HG02642 (cell line): ENCODE measurements around the gene BCL11B.

Experiments used
- ATAC-seq: cut with Tn5 transposase; IDR thresholded peaks from one replicate; pipeline ENCODE4 v1.9.1; 2021; ENCODE audit warnings: mild to moderate bottlenecking; ENCODE audit not compliant: unreplicated experiment, poor library complexity

Gene BCL11B

GRCh38 chr14:99174770-99175319 is 97.2 kb downstream of the BCL11B start:
- no peak for ATAC-seq

GRCh38 chr14:99174081-99174769 is 97.8 kb downstream of the BCL11B start:
- no peak for ATAC-seq

DNA sequence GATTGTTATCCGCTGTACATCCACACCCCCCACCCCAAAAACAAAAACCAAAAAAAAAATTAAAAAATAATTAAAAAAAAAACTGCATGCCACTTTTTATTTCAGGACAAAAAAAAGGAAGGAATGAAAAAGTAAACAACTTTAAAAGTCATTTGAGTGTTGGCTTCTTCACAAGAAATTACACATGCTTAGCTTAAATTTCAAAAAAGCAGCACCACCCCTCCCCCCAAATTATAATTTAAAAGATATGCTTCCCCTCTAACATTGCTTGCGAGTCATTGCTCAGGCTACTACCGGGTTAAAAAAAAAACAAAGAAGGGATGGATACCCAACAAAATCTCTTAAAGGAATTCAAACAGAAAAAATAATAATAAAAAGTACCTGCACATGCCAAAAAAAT is 98.5 kb downstream of the BCL11B start:
- ATAC-seq, result no peak

DNA sequence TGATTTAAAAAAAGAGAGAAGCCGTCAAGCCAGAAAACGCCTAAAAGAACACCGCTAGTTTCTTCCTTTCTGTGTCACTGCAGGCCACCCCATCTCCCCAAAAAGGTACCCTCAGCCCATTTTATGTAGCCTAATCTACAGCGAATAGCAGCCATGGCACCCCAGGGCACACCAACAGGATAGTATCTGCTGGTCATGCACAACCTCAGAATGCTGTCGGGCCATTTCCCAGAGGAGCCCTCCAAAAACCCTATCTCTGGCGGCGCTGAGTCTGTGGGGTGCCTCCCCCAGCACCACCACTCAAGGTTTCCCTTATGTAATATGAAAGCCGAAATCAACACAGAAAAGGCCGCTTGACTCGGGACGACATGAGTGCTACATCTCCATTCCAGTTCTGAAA is 98.9 kb downstream of the BCL11B start:
- no peak for ATAC-seq

GRCh38 chr14:99171396-99171795 is 100.6 kb downstream of the BCL11B start:
- ATAC-seq, result no peak

- no peak for ATAC-seq
Measured at GRCh38 chr14:99169776-99170356, 102.1 kb downstream of the BCL11B start.

- ATAC-seq, result no peak
Measured at GRCh38 chr14:99168330-99168729, 103.7 kb downstream of the BCL11B start.

- no peak for ATAC-seq
Measured at GRCh38 chr14:99166506-99166905, 105.5 kb downstream of the BCL11B start.

GRCh38 chr14:99164712-99165111 is 107.3 kb downstream of the BCL11B start:
- no peak for ATAC-seq

DNA sequence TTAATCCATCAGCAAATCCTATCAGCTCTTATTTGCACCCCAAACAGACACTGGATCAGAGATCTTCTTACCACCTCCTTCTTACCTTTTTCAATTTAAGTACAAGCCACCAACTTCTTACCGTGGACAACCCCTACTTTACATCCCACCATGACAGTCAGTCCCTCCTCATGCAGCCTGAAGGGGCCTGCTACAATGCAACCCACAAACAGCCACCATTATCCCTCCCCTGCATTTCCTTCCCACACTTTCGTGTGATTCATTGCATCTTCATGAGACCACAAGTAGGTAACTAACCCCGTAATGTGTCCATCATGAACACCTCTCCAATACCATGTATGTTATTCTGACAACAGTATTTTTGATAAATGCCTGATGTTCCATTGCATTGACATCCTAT is 108.6 kb downstream of the BCL11B start:
- ATAC-seq, result no peak

- no peak for ATAC-seq
Measured at GRCh38 chr14:99159341-99160340, 112.4 kb downstream of the BCL11B start.

GRCh38 chr14:99158646-99159165 is 113.3 kb downstream of the BCL11B start:
- no peak for ATAC-seq

DNA sequence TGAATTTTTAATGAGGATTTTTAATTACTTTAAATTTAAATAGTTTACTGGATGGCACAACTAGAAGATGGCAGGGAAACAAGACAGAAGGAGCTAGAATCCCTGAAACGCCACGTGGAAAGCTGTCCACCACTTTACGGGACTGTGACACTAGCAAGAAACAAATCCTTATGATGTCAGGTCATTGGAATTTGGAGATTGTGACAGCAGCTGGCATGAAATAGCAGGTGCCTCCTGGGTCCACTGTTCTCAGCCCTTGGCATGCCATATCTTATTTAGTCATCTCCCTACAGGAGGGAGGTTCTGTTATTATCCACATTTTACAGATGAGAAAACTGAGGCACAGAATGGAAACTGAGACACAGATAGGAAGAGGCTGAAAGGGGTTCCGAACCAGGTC is 113.8 kb downstream of the BCL11B start:
- no peak for ATAC-seq

DNA sequence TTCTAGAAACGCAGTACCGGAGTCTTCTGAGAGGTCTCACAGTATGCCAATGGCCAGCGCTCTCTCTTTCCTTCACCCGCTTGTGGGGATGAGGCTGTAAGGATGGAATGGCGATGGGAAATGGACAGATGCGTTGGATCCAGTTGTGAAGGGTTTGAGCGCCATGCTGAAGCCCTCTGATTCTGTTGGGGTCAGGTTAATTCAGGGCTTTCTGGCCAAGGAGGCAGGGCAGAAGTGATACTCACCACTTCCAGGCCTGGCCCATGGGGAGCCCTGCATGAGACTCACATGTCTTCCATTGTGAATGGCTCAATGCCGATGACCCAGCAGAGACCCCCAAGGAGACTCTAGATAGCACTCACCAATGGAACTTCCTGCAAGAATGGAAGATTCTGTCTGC is 114.3 kb downstream of the BCL11B start:
- ATAC-seq, result no peak

DNA sequence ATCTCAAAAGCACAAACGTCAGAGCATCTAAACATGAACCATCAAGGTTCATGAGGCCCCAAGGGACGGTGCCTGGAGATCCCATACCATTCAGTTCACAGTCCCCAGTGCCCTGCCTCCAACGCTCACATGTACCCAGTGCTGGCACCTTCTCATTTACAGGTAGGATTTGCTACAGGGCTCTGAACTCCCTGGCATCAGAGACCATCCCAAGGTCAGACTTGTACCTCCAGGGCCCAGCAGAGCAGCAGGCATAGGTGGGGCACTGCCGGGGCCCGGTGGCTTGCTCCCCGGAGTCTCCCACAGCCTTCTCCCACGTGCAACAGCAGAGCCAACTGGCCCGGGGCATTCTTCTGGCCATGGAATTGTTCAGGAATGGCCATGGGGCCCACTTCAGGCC is 114.8 kb downstream of the BCL11B start:
- no peak for ATAC-seq

DNA sequence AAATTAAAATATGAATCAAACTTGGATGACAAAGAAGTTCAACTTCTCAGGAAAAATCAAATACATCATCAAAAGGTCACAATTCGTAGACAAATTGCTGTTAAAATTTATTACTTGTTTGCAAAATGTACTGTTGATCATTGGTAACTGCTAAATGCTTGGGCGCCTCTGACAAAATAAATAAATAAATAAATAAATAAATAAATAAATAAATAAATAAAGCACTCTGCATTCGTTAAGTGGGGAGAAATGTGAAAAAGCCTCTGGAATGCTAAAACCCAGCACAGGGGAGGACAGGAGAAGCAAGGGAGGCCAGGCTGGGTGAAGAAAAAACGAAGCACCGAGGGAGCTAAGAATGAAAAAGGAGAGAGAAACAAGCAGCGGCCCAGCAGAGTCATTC is 115.2 kb downstream of the BCL11B start:
- ATAC-seq, result no peak

DNA sequence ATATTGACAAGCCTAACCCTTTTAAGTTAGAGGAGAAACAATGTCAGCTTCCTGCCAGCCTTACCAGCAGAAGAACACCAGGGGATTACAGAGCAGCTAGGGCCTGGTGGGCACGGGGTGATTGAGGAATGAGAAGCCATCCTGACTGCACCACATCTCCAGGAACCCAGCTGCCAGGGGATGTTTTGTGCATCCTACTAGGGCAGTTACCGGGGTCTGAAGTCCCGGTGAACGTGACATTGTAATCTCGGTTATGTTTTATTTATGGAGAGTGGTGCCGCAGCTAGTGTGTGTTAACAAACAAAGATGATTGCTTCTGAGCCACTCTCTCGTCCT is 115.9 kb downstream of the BCL11B start:
- ATAC-seq, result no peak

DNA sequence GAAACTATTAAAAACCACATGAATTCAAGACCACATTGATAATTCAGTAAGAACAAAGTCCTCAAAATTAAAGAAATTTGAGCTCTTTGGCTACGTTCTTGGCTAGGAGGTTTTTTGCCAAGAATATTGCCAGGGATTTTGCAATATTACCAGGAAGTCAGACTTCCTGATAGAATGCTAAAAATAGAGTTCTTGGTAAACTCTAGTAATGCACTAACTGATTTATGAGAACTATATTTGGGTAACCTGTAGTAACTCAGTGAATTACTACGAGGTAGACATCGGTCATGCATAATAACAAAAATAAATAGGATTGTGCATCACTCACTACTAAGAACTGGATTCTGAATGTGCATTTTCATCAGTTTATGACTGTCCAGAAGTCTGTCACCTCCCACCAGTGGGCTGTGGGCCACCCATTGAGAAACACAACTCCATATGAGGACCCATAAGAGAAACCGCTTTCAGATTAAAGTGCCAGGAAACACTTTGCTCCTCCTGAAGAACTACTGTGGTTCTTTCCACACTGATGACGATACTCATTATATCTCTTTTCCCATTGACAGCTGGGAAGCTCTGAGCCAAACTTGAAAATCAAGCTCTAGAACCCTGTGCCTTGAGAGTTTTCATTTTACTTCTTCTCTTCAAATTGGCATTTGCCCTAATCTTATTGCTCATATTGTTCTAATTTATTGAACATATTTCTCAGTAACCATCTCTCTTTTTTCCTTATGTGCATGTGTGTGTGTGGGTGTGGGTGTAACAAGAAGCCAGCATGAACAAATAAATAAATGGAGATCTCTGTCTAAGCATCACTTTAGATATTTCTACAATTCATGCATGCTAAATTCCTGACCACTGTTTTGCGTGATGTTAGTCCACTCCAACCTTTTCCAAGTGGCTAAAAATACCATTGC is 116.6 kb downstream of the BCL11B start:
- no peak for ATAC-seq

GRCh38 chr14:99150236-99150635 is 121.8 kb downstream of the BCL11B start:
- no peak for ATAC-seq
